Activated CD8-positive, alpha-beta memory T cell treated with anti-CD3 and anti-CD28 coated beads for 36 hours (primary cell): Measurements from ENCODE around the gene PDE4B. TPM values are rescaled to one million over a fixed set of nuclear protein-coding genes. Genes with fewer than 3 reads are reported as not detected.
"Not testable (repeated sequence)": the region's sequence is repeated elsewhere in the genome, so short reads cannot be mapped to it uniquely, and the experiment has no call there.

Experiments
- CTCF ChIA-PET: fragments of 350-600 bp; sonication (Branson Sonifier 250); formaldehyde crosslinking; loops from one replicate; lab custom pipeline; 2021; ENCODE audit warnings: antibody characterized with exemption; lab: Charles Lee
- POLR2A ChIA-PET: fragments of 350-600 bp; sonication (Branson Sonifier 250); formaldehyde crosslinking; loops from one replicate; lab custom pipeline; 2021; ENCODE audit warnings: antibody characterized with exemption; lab: Charles Lee
- total RNA-seq, 2 experiments: library from RNA; stranded (reverse); gene quantifications; one replicate each; pipeline ENCODE4 v1.2.3, GENCODE V29; 2021

Gene PDE4B
- total RNA-seq, 2 experiments from 2014 or later = 32.2 to 33.8 TPM

- POLR2A ChIA-PET = no interaction called here
Measured at GRCh38 chr1:65942476-65942875, 149.8 kb downstream of the PDE4B start.

GRCh38 chr1:65946376-65946775, 153.7 kb downstream of the PDE4B start:
- ChIA-PET POLR2A (no interaction called here), CTCF (no interaction called here)

More at GRCh38 chr1:65942476-65942875, 149.8 kb downstream of the PDE4B start:
- CTCF ChIA-PET = no interaction called here

GRCh38 chr1:65946960-65947359, 154.3 kb downstream of the PDE4B start:
- ChIA-PET POLR2A (no interaction called here), CTCF (no interaction called here)

GRCh38 chr1:65948609-65949229, 156.0 kb downstream of the PDE4B start:
- ChIA-PET CTCF (no interaction called here), POLR2A (no interaction called here)

- ChIA-PET POLR2A (no interaction called here), CTCF (no interaction called here)
Measured at GRCh38 chr1:65949230-65949626, 156.5 kb downstream of the PDE4B start.

- CTCF ChIA-PET = interaction anchor here (0.8 to 1.4 kb wide), 2 partner anchors 9 to 293 kb away, joined by 3 to 4 read pairs; no protein-coding TSS in a partner anchor
- POLR2A ChIA-PET = no interaction called here
Measured at GRCh38 chr1:65949933-65950332, 157.2 kb downstream of the PDE4B start.

- ChIA-PET CTCF (interaction anchor here (0.9 kb wide), 1 partner anchor 290 kb away, joined by 3 read pairs; no protein-coding TSS in a partner anchor), POLR2A (no interaction called here)
Measured at GRCh38 chr1:65952696-65953095, 160.0 kb downstream of the PDE4B start.

- ChIA-PET CTCF (interaction anchor here (1.3 kb wide), 1 partner anchor 289 kb away, joined by 6 read pairs; no protein-coding TSS in a partner anchor), POLR2A (no interaction called here)
Measured at GRCh38 chr1:65953170-65953569, 160.5 kb downstream of the PDE4B start.

GRCh38 chr1:65955071-65955470, 162.4 kb downstream of the PDE4B start:
- ChIA-PET CTCF (interaction anchor here (3.5 kb wide), 1 partner anchor 288 kb away, joined by 30 read pairs; no protein-coding TSS in a partner anchor), POLR2A (no interaction called here)

- ChIA-PET POLR2A (no interaction called here), CTCF (interaction anchor here (2.5 to 3.5 kb wide), 2 partner anchors 287 to 491 kb away, joined by 11 to 30 read pairs; no protein-coding TSS in a partner anchor)
Measured at GRCh38 chr1:65955503-65955902, 162.8 kb downstream of the PDE4B start.

- POLR2A ChIA-PET = no interaction called here
- CTCF ChIA-PET = interaction anchor here (0.7 to 5.6 kb wide), 6 partner anchors 8 to 487 kb away, joined by 3 to 47 read pairs (median 6); no protein-coding TSS in a partner anchor
Measured at GRCh38 chr1:65958561-65959350, 166.1 kb downstream of the PDE4B start.

GRCh38 chr1:65959896-65960567, 167.3 kb downstream of the PDE4B start:
- ChIA-PET POLR2A (no interaction called here), CTCF (interaction anchor here (1.0 to 5.6 kb wide), 4 partner anchors 129 to 486 kb away, joined by 3 to 47 read pairs (median 6); no protein-coding TSS in a partner anchor)

GRCh38 chr1:65963156-65963888, 170.6 kb downstream of the PDE4B start:
- POLR2A ChIA-PET = no interaction called here
- CTCF ChIA-PET = interaction anchor here (5.6 kb wide), 1 partner anchor 279 kb away, joined by 47 read pairs; no protein-coding TSS in a partner anchor

- POLR2A ChIA-PET = no interaction called here
Measured at GRCh38 chr1:65964123-65964522, 171.4 kb downstream of the PDE4B start.

GRCh38 chr1:65965112-65965996, 172.7 kb downstream of the PDE4B start:
- ChIA-PET CTCF (interaction anchor here (0.6 to 1.9 kb wide), 3 partner anchors 174 to 281 kb away, joined by 3 to 6 read pairs (median 6); no protein-coding TSS in a partner anchor), POLR2A (no interaction called here)

More at GRCh38 chr1:65964123-65964522, 171.4 kb downstream of the PDE4B start:
- CTCF ChIA-PET = interaction anchor here (5.6 kb wide), 1 partner anchor 278 kb away, joined by 47 read pairs; no protein-coding TSS in a partner anchor

- CTCF ChIA-PET, POLR2A ChIA-PET: not testable (repeated sequence)
Measured at GRCh38 chr1:65967492-65967891, 174.8 kb downstream of the PDE4B start.

- ChIA-PET POLR2A (interaction anchor here (0.6 kb wide), 1 partner anchor 260 kb away, joined by 6 read pairs; no protein-coding TSS in a partner anchor), CTCF (no interaction called here)
Measured at GRCh38 chr1:65971547-65971946, 178.9 kb downstream of the PDE4B start.

GRCh38 chr1:65975708-65976107, 183.0 kb downstream of the PDE4B start:
- CTCF ChIA-PET = interaction anchor here (1.0 kb wide), 1 partner anchor 267 kb away, joined by 4 read pairs; no protein-coding TSS in a partner anchor

More at GRCh38 chr1:65975708-65976107, 183.0 kb downstream of the PDE4B start:
- POLR2A ChIA-PET = no interaction called here
